ENCODE measurements around the gene CNTNAP2. TPM values are rescaled to one million over a fixed set of nuclear protein-coding genes. Genes with fewer than 3 reads are reported as not detected.

The CNTNAP2 gene
- total RNA-seq, 2 experiments from 2014 or later = not detected

DNA sequence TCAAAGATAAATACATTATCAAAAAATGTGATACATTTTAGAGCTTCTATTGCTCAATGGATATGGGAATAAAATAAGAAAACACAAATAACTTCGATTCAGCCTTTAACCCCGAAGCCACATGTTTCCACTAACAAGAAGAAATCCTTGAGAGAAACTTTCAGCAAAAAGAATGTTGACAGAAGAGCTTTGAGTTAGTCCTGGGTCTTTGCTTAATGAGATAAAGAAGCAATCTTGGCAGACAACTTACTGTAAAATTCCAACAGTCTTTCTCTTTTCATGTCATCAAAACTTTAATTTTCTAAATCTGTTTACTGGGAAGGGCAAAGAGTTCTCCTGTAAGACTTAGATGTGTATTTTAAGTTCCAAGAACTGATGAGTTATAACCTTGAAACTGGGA, 810.2 kb downstream of the CNTNAP2 start:
- TF ChIP-seq, protein P1, sequence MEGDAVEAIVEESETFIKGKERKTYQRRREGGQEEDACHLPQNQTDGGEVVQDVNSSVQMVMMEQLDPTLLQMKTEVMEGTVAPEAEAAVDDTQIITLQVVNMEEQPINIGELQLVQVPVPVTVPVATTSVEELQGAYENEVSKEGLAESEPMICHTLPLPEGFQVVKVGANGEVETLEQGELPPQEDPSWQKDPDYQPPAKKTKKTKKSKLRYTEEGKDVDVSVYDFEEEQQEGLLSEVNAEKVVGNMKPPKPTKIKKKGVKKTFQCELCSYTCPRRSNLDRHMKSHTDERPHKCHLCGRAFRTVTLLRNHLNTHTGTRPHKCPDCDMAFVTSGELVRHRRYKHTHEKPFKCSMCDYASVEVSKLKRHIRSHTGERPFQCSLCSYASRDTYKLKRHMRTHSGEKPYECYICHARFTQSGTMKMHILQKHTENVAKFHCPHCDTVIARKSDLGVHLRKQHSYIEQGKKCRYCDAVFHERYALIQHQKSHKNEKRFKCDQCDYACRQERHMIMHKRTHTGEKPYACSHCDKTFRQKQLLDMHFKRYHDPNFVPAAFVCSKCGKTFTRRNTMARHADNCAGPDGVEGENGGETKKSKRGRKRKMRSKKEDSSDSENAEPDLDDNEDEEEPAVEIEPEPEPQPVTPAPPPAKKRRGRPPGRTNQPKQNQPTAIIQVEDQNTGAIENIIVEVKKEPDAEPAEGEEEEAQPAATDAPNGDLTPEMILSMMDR (IDR thresholded peaks at IDR 0.05) = no peak
- Mint-ChIP-seq H3K4me3 (no peak overlapping the region), H3K4me1 (ENCODE audit: low read depth) (no peaks in the 10 kb centered on the region), H3K27me3 (no peaks in the 10 kb centered on the region), H3K27ac (no peak overlapping the region), H3K9me3 (peaks cover 4% of the 10 kb centered on the region), H3K36me3 (ENCODE audit: low read depth) (no peaks in the 10 kb centered on the region)
- Histone ChIP-seq H3K4me1 (ENCODE audit: insufficient read depth, low read length) (no peaks in the 10 kb centered on the region), H3K9me3 (ENCODE audit: control insufficient read depth in 1 of 2, insufficient read depth in 1 of 2, low read length in 2 of 2) (peaks cover 0 to 6% of the 10 kb centered on the region in 2 experiments), H3K4me3 (ENCODE audit: low read length) (no peak overlapping the region), H3K27ac (ENCODE audit: low read depth in 1 of 2, low read length in 2 of 2) (no peak overlapping the region), H3K27me3 (ENCODE audit: control insufficient read depth in 1 of 2, insufficient read depth in 2 of 2, low read length in 2 of 2) (no peaks in the 10 kb centered on the region), H3K36me3 (ENCODE audit: insufficient read depth, low read length) (no peaks in the 10 kb centered on the region)
- CTCF ChIA-PET = no interaction called here
- ATAC-seq (ENCODE audit: poor library complexity) (no peak), DNase-seq (no peak)
- POLR2A ChIA-PET = no interaction called here
- intact Hi-C loops (cut with DNase I, micrococcal nuclease) = no loop called here

DNA sequence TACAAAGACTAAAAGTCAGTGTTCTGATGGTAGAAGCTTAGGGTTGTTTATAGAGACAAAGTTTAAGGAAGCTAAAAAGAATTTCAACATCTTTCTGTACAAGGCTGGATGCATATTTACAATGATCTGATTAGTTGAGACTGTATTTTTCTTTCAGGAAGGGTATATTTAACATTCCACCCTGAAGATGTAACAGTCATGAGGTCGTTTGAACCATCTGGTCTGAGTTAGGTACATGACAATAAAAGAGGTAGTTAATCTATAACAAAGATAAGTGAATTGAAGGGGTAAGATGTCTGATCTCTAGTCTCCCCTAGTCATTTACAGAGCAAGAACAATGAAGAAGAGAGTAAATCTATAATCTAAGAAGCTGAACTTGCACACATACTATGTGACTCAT, 821.2 kb downstream of the CNTNAP2 start:
- H3K36me3 ChIP-seq (ENCODE audit: insufficient read depth, low read length) = no peaks in the 10 kb centered on the region
- no peaks in the 10 kb centered on the region for H3K27me3 ChIP-seq (ENCODE audit: control insufficient read depth in 1 of 2, insufficient read depth in 2 of 2, low read length in 2 of 2)
- Mint-ChIP-seq H3K36me3 (ENCODE audit: low read depth) (no peaks in the 10 kb centered on the region), H3K4me1 (ENCODE audit: low read depth) (no peaks in the 10 kb centered on the region), H3K9me3 (peaks cover 4% of the 10 kb centered on the region), H3K27me3 (no peaks in the 10 kb centered on the region), H3K4me3 (no peak overlapping the region), H3K27ac (no peak overlapping the region)
- no peaks in the 10 kb centered on the region for H3K4me1 ChIP-seq (ENCODE audit: insufficient read depth, low read length)
- ATAC-seq (ENCODE audit: poor library complexity) (no peak), DNase-seq (no peak)
- intact Hi-C loops (cut with DNase I, micrococcal nuclease) = no loop called here
- CTCF ChIA-PET = no interaction called here
- peaks cover 0 to 8% of the 10 kb centered on the region in 2 experiments for H3K9me3 ChIP-seq (ENCODE audit: control insufficient read depth in 1 of 2, insufficient read depth in 1 of 2, low read length in 2 of 2)
- H3K4me3 ChIP-seq (ENCODE audit: low read length) = no peak overlapping the region
- TF ChIP-seq, protein P1 (IDR thresholded peaks at IDR 0.05) = no peak
- POLR2A ChIA-PET = no interaction called here
- no peak overlapping the region for H3K27ac ChIP-seq (ENCODE audit: low read depth in 1 of 2, low read length in 2 of 2)

DNA sequence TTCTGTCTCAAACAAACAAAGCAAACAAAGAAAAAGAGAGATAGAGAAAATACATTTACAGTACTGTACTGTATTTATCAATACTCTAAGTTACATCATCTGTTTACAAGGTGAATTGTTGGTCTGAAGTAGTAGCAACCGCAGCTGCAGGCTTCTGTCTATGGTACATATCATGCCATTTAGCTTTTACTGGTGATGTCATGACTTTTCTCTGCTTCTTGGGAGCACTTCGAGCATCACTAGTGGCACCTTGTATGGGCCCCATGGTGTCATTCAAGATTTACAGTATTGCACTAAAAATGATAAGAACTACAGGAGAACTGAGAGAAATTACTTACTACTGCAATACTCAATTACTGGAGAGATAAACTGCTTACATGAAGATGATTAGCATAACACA, 826.9 kb downstream of the CNTNAP2 start:
- POLR2A ChIA-PET = no interaction called here
- H3K27me3 ChIP-seq (ENCODE audit: control insufficient read depth in 1 of 2, insufficient read depth in 2 of 2, low read length in 2 of 2) = no peaks in the 10 kb centered on the region
- H3K9me3 Mint-ChIP-seq = peaks cover 7% of the 10 kb centered on the region
- H3K4me3 Mint-ChIP-seq = no peak overlapping the region
- ATAC-seq (ENCODE audit: poor library complexity) (no peak), DNase-seq (no peak)
- H3K4me1 ChIP-seq (ENCODE audit: insufficient read depth, low read length) = no peaks in the 10 kb centered on the region
- H3K27ac Mint-ChIP-seq = no peak overlapping the region
- no peaks in the 10 kb centered on the region for H3K4me1 Mint-ChIP-seq (ENCODE audit: low read depth)
- H3K9me3 ChIP-seq (ENCODE audit: control insufficient read depth in 1 of 2, insufficient read depth in 1 of 2, low read length in 2 of 2) = peaks cover 0 to 8% of the 10 kb centered on the region in 2 experiments
- CTCF ChIA-PET = no interaction called here
- H3K36me3 Mint-ChIP-seq (ENCODE audit: low read depth) = no peaks in the 10 kb centered on the region
- H3K4me3 ChIP-seq (ENCODE audit: low read length) = no peak overlapping the region
- H3K36me3 ChIP-seq (ENCODE audit: insufficient read depth, low read length) = no peaks in the 10 kb centered on the region
- no peak overlapping the region for H3K27ac ChIP-seq (ENCODE audit: low read depth in 1 of 2, low read length in 2 of 2)
- intact Hi-C loops (cut with DNase I, micrococcal nuclease) = no loop called here
- TF ChIP-seq, protein P1 (IDR thresholded peaks at IDR 0.05) = no peak
- no peaks in the 10 kb centered on the region for H3K27me3 Mint-ChIP-seq

All from CD4-positive, alpha-beta T cell (primary cell).